ENCODE results near the gene DDAH1. TPM values are rescaled to one million over a fixed set of nuclear protein-coding genes. Genes with fewer than 3 reads are reported as not detected.
A peak's percentile ranks its signal among the peaks of the same experiment; 100 is the strongest.

The DDAH1 gene
- total and polyA plus RNA-seq, 2 donors (not counting 3 experiments of a cell fraction or from before 2014, with no cell fraction given): 44.0 to 75.2 TPM

DNA sequence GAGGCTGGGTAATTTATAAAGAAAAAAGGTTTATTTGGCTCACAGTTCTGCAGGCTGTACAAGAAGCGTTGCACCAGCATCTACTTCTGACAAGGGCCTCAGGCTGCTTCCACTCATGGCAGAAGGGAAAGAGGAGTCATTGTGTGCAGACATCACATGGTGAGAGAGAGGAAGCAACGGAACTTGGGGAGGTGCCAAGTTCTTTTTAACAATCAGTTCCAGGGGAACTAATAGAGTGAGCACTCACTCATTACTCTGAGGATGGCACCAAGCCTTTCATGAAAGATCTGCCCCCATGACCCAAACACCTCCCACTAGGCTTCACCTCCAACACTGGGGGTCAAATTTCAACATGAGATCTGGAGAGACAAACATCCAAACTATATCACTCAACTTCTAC is 77.2 kb downstream of the DDAH1 start:
- H3K27me3 ChIP-seq (ENCODE audit: control insufficient read depth in 2 of 2, insufficient read depth in 2 of 2, low read length in 2 of 2): no peaks in the 10 kb centered on the region
- intact Hi-C loops (cut with micrococcal nuclease): no loop called here
- dilution Hi-C loops (cut with MboI; ENCODE audit: extremely low pct_ligation_motif_present, low sequenced_read_pairs): no loop called here
- DNase-seq (ENCODE audit: low read depth, low spot score) (no peak), FAIRE-seq (peak; percentile 65)
- H3K4me3 ChIP-seq (replicated peaks in 1 of 3; ENCODE audit: insufficient read depth in 1 of 3, low read depth in 1 of 3, low read length in 3 of 3): no peak overlapping the region
- TF ChIP-seq MYC (IDR thresholded peaks at IDR 0.05; ENCODE audit: low read depth, low read length): no peak
- TF ChIP-seq FOS (IDR thresholded peaks at IDR 0.05; ENCODE audit: borderline replicate concordance, insufficient read depth, low read length): no peak
- TF ChIP-seq JUN (IDR thresholded peaks at IDR 0.05; ENCODE audit: borderline replicate concordance, insufficient read depth, insufficient read length, low read depth): no peak
- TF ChIP-seq, protein P1, sequence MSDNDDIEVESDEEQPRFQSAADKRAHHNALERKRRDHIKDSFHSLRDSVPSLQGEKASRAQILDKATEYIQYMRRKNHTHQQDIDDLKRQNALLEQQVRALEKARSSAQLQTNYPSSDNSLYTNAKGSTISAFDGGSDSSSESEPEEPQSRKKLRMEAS (IDR thresholded peaks at IDR 0.05; ENCODE audit: insufficient read depth, insufficient read length): no peak
- TF ChIP-seq POLR2A (IDR thresholded peaks at IDR 0.05; ENCODE audit: low read depth, low read length): no peak
- no peak for TF ChIP-seq GATA2 (IDR thresholded peaks at IDR 0.05; ENCODE audit: insufficient read depth, insufficient read length, low read depth, low read length)
- no peak for TF ChIP-seq POLR2AphosphoS5 (IDR thresholded peaks at IDR 0.05; ENCODE audit: insufficient read depth, low read depth, low read length)
- TF ChIP-seq, protein P2, sequence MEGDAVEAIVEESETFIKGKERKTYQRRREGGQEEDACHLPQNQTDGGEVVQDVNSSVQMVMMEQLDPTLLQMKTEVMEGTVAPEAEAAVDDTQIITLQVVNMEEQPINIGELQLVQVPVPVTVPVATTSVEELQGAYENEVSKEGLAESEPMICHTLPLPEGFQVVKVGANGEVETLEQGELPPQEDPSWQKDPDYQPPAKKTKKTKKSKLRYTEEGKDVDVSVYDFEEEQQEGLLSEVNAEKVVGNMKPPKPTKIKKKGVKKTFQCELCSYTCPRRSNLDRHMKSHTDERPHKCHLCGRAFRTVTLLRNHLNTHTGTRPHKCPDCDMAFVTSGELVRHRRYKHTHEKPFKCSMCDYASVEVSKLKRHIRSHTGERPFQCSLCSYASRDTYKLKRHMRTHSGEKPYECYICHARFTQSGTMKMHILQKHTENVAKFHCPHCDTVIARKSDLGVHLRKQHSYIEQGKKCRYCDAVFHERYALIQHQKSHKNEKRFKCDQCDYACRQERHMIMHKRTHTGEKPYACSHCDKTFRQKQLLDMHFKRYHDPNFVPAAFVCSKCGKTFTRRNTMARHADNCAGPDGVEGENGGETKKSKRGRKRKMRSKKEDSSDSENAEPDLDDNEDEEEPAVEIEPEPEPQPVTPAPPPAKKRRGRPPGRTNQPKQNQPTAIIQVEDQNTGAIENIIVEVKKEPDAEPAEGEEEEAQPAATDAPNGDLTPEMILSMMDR (IDR thresholded peaks at IDR 0.05; ENCODE audit: extremely low read depth in 1 of 2, insufficient read depth in 1 of 2, low read depth in 1 of 2, low read length in 2 of 2): no peak
- TF ChIP-seq EZH2 (IDR thresholded peaks at IDR 0.05; ENCODE audit: borderline replicate concordance, low read depth, low read length, severe bottlenecking): no peak
- no peaks in the 10 kb centered on the region for H3K9me3 ChIP-seq (replicated peaks; ENCODE audit: control insufficient read depth, insufficient read depth, low read length)
- BruUV-seq (replicated peaks): no TSS peak
- H4K20me1 ChIP-seq (replicated peaks; ENCODE audit: control insufficient read depth, extremely low read depth, insufficient read depth, low read length): no peaks in the 10 kb centered on the region
- H3K79me2 ChIP-seq (ENCODE audit: control insufficient read depth, insufficient read depth, low read length): peaks cover 61% of the 10 kb centered on the region
- H3K4me1 ChIP-seq (ENCODE audit: control insufficient read depth, extremely low read depth, insufficient read depth, low read length): peaks cover 11% of the 10 kb centered on the region
- ChIA-PET POLR2A (no interaction called here), CTCF (no interaction called here)
- no peak overlapping the region for H2AFZ ChIP-seq (ENCODE audit: low read depth, low read length)
- no peak overlapping the region for H3K4me2 ChIP-seq (ENCODE audit: insufficient read depth, low read length)
- H3K9ac ChIP-seq (replicated peaks; ENCODE audit: extremely low read depth, insufficient read depth, low read length): no peak overlapping the region
- H3K9me1 ChIP-seq (replicated peaks; ENCODE audit: control insufficient read depth, extremely low read depth, insufficient read depth, low read length): no peaks in the 10 kb centered on the region
- no peak overlapping the region for H3K27ac ChIP-seq (ENCODE audit: insufficient read depth, low read depth, low read length)
- H3K36me3 ChIP-seq (ENCODE audit: control insufficient read depth in 2 of 2, extremely low read depth in 1 of 2, insufficient read depth in 2 of 2, low read length in 2 of 2): no peaks in the 10 kb centered on the region
